GM10266 (cell line): ENCODE measurements around the gene THADA.
A peak's percentile ranks its signal among the peaks of the same experiment; 100 is the strongest.
"Not testable (repeated sequence)": the region's sequence is repeated elsewhere in the genome, so short reads cannot be mapped to it uniquely, and the experiment has no call there.

Source experiments
- DNase-seq: peaks from one replicate; pipeline ENCODE4 v3.0.0; 2012; ENCODE audit errors: extremely low spot score
- TF ChIP-seq, protein P1 (sequence below): IDR thresholded peaks from 2 replicates; pipeline ENCODE4 v1.5.1; 2012; ENCODE audit warnings: mild to moderate bottlenecking, low read depth; ENCODE audit not compliant: control insufficient read depth, insufficient read depth; ENCODE audit errors: missing control alignments

THADA gene

DNA sequence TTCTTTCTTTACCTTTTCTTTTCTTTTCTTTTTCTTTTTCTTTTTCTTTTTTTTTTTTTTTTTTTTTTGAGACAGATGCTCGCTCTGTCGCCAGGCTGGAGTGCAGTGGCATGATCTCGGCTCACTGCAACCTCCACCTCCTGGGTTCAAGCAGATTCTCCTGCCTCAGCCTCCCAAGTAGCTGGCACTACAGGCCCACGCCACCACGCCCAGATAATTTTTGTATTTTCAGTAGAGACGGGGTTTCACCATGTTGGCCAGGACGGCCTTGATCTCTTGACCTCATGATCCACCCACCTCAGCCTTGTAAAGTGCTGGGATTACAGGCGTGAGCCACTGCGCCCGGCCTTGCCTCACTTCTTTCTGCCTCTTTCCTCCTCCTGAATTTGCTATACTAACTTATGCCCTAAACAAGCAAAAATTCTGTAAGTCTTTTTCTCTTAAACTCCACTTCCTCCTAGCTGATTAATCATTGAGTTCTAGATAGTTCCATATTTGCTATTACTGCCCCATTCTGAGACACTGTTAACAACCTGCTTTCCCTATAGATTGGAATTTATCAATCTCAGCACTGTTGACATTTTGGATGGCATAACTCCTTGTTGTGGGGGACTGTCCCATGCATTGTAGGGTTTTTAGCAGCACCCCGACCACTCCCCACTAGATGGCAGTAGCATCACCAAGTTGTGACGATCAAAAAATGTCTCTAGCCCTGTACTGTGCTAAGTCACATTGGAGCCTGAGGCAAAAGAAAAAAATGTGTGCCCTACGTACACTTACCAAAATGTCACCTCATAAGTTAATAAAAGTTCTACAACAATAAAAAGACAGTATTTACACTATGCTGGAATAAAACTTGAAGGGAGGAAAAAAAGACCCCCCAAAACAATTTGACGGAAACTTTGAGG lies 16.4 kb upstream of the THADA start:
- TF ChIP-seq, protein P1, sequence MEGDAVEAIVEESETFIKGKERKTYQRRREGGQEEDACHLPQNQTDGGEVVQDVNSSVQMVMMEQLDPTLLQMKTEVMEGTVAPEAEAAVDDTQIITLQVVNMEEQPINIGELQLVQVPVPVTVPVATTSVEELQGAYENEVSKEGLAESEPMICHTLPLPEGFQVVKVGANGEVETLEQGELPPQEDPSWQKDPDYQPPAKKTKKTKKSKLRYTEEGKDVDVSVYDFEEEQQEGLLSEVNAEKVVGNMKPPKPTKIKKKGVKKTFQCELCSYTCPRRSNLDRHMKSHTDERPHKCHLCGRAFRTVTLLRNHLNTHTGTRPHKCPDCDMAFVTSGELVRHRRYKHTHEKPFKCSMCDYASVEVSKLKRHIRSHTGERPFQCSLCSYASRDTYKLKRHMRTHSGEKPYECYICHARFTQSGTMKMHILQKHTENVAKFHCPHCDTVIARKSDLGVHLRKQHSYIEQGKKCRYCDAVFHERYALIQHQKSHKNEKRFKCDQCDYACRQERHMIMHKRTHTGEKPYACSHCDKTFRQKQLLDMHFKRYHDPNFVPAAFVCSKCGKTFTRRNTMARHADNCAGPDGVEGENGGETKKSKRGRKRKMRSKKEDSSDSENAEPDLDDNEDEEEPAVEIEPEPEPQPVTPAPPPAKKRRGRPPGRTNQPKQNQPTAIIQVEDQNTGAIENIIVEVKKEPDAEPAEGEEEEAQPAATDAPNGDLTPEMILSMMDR, result peak; percentile 86
- DNase-seq, result peak; percentile 52

DNA sequence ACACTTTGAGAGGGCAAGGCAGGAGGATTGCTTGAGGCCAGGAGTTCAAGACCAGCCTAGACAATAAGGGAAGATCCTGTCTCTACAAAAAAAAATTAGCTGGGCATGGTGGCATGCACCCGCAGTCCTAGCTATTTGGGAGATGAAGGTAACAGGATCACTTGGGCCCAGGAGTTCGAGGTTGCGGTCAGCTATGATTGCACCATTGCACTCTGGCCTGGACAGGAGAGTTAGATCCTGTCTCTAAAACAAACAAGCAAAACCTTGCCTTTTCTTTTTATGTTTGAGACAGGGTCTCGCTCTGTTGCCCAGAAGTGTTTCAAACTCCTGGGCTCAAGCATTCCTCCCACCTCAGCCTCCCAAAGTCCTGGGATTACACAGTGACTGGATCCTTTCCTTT lies 14.5 kb upstream of the THADA start:
- DNase-seq, result no peak
- TF ChIP-seq, protein P1, result no peak

DNA sequence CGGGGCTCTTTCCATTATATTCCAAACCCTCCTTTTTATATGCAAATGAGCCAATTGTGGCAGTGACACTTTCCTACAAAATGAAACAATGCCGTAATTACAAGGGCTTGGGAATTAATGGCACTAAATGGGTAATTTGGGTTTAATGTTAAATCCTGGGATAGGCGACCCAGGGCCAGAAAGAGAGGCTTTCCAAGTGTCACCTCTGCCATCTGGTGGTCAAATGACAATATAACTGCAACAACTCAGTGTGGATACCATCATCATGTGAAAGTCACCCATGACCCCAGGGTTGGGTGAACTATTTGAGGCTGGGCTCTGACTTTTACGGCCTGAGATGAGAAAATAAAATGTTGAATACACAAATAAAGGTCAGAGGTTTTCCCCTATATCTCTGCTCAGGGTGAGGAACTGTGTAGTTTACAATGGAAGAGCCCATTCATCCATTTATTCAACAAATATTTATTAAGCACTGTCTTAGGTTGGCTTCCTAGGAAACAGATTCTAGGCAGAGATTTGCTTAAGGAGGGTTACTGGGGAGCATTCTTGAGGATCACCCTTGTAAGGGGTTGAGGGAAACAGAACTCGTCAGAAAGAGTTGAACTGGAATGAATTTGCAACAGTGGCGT lies 13.6 kb upstream of the THADA start:
- TF ChIP-seq, protein P1, result peak; percentile 63
- peak; percentile 36 for DNase-seq

DNA sequence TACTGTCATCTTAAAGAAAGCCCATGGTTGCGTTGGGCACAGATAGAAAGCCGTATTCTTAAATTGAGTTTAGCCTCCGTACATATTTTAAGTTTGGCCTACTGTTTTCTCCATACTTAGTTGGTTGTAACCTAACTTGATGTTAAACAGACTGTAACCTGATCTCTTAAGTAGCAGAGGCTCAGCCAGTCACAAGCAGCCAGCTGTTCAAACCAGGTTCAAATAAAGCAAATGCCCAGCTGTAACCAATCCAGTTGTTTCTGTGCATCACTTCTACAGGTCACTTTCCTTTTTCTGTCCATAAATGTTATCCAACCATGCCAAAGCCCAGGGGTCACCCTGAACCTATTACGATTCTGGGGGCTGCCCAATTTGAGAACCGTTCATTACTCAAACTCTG lies 10.0 kb upstream of the THADA start:
- no peak for DNase-seq
- TF ChIP-seq, protein P1, result no peak

DNA sequence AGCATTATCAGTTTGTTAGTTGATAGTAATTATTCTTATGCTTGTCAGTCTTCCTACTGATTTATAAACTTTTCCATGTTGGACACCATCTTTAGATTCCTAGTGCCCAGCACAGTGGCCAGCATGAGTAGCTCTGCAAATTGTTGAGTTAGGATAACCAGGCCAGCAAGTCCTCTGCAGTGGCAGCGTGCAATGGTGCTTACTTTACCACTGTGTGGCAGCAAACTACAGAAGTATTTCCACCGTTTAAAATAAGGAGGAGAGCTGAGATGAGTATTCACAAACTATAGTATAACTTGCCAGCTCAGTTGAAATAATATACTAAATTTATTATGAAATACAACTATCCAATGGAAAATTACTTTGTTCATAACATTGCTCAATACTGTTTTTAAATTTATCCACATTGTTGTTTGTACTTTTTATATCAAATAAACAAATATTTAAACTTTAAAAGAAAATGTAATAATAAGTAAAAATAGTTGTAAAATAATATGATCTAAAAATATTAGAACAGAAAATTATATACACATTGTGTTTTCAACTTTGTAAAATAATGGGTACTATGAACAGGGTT lies 9.3 kb upstream of the THADA start:
- TF ChIP-seq, protein P1, result peak; percentile 66
- DNase-seq, result peak; percentile 24

DNA sequence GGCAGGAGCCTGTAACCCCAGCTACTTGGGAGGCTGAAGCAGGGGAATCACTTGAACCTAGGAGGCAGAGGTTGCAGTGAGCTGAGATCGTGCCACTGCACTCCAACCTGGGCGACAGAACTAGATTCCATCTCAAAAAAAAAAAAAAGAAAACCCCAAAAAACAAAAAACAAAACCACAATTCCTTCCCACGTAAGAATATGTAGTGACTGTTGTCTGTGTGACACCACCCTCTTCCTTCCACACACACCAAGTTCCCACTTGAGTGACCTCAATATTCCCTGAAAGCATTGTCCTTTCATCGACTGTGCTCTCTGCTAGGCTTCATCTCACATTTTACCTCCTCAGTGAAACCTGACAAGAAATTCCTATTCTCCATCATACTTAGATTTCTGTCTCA lies 8.8 kb upstream of the THADA start:
- TF ChIP-seq, protein P1, result no peak
- DNase-seq, result no peak

DNA sequence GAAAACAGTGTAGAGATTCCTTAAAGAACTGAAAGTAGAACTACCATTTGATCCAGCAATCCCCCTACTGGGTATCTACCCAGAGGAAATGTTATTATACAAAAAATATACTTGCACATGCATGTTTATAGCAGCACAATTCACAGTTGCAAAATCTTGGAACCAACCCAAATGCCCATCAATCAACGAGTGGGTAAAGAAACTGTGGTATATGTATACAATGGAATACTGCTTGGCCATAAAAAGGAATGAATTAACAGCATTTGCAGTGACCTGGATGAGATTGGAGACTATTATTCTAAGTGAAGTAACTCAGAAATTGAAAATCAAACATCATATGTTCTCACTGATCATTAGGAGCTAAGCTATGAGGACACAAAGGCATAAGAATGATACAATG lies 4.8 kb upstream of the THADA start:
- not testable (repeated sequence) for DNase-seq
